AG09319 (cell line): ENCODE data around the gene RTBDN.
"Not testable (repeated sequence)": the region's sequence is repeated elsewhere in the genome, so short reads cannot be mapped to it uniquely, and the experiment has no call there.

Experiments
- DNase-seq: peaks from one replicate; pipeline ENCODE4 v3.0.0-alpha.2; 2010; ENCODE audit warnings: low read depth; ENCODE audit errors: extremely low read depth
- TF ChIP-seq, protein P1 (sequence below): IDR thresholded peaks from 2 replicates; pipeline ENCODE4 v1.5.1; 2011; ENCODE audit warnings: low read depth, mild to moderate bottlenecking, inconsistent platforms, low read length, moderate library complexity

RTBDN gene

DNA sequence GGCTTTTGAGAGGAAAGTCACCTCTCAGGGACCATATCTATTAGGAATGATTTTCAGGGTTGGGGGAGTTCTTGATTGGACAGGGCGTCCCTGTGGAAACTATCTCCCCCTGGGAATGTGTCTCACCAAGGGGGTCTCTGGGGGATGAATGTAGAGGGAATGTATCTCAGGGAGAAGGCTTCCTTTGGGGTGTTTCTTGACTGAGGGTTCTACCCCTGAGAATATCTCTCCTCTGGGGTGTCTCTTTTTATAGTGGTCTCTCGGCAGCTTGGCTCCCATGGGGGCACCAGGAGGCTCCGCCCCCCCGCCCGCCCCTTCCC, 1.0 kb downstream of the RTBDN start:
- TF ChIP-seq, protein P1, sequence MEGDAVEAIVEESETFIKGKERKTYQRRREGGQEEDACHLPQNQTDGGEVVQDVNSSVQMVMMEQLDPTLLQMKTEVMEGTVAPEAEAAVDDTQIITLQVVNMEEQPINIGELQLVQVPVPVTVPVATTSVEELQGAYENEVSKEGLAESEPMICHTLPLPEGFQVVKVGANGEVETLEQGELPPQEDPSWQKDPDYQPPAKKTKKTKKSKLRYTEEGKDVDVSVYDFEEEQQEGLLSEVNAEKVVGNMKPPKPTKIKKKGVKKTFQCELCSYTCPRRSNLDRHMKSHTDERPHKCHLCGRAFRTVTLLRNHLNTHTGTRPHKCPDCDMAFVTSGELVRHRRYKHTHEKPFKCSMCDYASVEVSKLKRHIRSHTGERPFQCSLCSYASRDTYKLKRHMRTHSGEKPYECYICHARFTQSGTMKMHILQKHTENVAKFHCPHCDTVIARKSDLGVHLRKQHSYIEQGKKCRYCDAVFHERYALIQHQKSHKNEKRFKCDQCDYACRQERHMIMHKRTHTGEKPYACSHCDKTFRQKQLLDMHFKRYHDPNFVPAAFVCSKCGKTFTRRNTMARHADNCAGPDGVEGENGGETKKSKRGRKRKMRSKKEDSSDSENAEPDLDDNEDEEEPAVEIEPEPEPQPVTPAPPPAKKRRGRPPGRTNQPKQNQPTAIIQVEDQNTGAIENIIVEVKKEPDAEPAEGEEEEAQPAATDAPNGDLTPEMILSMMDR: no peak
- no peak for DNase-seq

DNA sequence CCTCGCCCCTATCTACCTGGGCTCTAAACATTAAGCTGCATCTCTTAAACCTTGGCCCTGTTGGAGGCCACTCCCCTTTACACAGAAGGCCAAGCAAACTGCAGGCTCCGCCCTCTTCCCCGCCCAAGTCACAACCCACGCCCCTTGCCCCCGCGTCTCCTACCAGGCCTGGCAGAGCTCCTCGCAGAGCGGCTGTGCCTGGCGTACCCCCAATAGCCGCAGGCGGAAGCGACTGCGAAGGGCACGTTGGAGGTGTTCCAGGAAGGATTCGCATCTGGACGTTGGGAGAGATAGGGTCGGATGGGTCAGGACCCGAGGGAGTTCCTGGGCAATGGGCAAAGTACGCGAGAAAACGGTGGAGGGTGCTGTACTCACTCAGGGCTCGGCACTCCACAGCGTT, 5.9 kb downstream of the RTBDN start:
- TF ChIP-seq, protein P1: no peak
- DNase-seq: no peak

DNA sequence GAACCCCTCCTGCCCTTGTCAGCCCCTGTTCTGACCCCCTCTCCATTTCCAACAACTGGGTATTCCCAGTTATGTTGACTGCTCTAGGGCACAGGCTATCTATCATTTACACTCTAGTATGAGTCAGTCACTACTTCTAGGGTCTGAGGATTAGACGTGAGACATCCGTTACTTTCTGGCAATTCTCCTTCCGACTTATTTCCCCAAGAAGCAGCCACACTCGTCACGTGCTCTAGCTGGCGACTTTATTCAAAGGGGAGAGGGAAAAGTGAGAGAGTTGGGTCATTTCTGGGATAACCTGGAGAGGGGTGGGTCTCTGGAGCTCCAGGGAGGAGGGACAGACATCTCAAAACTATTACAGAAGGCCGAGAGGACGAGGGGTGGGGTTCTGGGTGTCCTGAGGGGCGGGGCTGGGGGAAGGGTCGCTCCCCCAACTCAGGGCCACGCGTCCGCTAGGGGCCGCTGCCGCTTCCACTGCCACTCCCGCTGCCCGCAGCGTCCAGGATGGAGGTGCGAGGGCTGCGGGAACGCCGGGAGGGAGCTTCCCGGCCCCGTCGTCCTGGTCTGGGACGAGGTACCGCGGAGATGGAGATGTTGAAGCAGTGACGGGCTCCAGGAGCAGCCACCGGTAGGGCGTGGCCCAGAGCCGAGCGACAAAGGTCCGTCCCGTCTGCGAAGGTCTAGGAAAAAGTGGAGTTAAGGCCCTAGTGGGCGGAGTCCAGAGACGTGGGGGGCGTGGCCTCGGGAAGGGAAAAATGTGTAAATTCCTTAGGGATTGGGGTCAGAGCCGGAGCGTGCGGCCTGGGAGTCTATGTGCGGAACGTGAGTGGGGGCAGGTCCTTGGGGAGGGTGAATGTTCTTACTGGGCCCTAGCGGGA, 8.9 kb downstream of the RTBDN start:
- DNase-seq: no peak
- TF ChIP-seq, protein P1: peak; percentile 31

GRCh38 chr19:12821761-12822160, 12.6 kb downstream of the RTBDN start:
- DNase-seq: no peak
- TF ChIP-seq, protein P1: no peak

- DNase-seq: not testable (repeated sequence)
Observed at GRCh38 chr19:12817810-12818209, 16.6 kb downstream of the RTBDN start.

GRCh38 chr19:12817188-12817587, 17.2 kb downstream of the RTBDN start:
- DNase-seq: not testable (repeated sequence)

GRCh38 chr19:12815088-12815487, 19.3 kb downstream of the RTBDN start:
- TF ChIP-seq, protein P1: no peak
- no peak for DNase-seq

GRCh38 chr19:12806242-12807081, 27.9 kb downstream of the RTBDN start, which contains the start of gene RNASEH2A:
Gene RNASEH2A (plus strand): TSS chr19:12806584. CDS start chr19:12806674, 90 bp downstream.
- peak; percentile 69 for DNase-seq
- TF ChIP-seq, protein P1: no peak; the same call in 1 of the 2 replicates
